ENCODE results near the gene BEAN1.
"Not testable (repeated sequence)": the region's sequence is repeated elsewhere in the genome, so short reads cannot be mapped to it uniquely, and the experiment has no call there.

DNA sequence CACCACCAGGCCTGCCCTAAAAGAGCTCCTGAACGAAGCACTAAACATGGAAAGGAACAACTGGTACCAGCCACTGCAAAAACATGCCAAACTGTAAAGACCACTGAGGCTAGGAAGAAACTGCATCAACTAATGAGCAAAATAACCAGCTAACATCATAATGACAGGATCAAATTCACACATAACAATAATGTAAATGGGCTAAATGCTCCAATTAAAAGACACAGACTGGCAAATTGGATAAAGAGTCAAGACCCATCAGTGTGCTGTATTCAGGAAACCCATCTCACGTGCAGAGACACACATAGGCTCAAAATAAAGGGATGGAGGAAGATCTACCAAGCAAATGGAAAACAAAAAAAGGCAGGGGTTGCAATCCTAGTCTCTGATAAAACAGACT lies 70.8 kb downstream of the BEAN1 start:
- TF ChIP-seq, protein P1, sequence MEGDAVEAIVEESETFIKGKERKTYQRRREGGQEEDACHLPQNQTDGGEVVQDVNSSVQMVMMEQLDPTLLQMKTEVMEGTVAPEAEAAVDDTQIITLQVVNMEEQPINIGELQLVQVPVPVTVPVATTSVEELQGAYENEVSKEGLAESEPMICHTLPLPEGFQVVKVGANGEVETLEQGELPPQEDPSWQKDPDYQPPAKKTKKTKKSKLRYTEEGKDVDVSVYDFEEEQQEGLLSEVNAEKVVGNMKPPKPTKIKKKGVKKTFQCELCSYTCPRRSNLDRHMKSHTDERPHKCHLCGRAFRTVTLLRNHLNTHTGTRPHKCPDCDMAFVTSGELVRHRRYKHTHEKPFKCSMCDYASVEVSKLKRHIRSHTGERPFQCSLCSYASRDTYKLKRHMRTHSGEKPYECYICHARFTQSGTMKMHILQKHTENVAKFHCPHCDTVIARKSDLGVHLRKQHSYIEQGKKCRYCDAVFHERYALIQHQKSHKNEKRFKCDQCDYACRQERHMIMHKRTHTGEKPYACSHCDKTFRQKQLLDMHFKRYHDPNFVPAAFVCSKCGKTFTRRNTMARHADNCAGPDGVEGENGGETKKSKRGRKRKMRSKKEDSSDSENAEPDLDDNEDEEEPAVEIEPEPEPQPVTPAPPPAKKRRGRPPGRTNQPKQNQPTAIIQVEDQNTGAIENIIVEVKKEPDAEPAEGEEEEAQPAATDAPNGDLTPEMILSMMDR (IDR thresholded peaks at IDR 0.05) = not testable (repeated sequence)
- TF ChIP-seq POLR2AphosphoS5 (IDR thresholded peaks at IDR 0.05) = not testable (repeated sequence)
